ENCODE data around the gene SPATA2. TPM values are rescaled to one million over a fixed set of nuclear protein-coding genes. Genes with fewer than 3 reads are reported as not detected.

The SPATA2 gene
- total RNA-seq, 1 donor from 2014 or later: 2.0 TPM

DNA sequence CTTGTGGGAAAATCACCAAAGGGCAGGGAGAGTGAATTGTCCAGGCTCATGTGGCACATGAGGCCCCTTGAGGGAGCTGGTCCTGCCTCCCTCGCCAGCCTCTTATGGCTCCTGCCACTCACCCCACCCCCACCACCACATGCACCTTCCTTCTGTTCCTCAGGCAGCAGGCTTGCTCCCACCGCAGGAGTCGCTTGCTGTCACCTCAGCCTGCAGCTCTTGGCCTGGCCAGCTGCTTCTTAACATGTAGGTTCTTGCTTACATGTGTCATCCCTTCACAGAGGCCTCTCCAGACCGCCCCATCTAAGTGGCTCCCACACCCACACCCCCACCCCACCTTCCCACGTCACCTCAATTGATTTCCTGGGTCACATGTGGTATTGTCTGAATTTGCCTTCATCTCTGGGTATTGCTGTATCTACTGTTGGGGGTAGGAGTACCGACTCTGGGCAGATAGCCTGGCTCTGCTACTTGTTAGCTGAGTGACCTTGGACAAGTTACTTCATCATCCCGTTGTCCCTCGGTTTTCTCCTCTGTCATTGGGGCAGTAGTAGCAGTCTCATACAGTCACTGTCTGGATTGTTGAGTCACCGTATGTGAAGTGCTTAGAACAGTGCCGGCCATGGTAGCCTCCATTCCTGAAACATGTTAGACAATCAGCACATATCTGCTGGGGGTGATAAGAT is 61.0 kb downstream of the SPATA2 start:
- DNase-seq: no peak

DNA sequence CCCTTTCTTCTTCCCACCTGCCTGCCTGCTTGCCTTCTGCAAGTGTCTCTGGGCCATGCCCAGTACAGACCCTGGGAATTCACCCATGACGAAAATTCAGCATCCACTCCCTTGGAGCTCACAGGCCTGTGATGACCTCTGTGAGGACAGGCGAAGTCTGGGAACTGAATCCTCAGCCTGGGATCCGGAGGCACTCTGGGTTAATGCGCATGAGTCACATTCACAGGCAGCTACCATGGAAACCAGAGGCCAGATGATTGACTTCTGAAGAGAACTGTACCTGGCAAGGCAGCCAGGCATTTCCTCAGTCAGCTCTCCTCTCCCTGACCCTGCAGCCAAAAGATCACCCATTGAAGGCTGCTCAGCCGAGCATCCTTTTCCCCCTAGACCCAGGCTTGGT is 61.7 kb downstream of the SPATA2 start:
- no peak for DNase-seq

Small RNAs within 50 kb of the gene (small RNA-seq; reads per million reads assigned to genes)
- not detected for gene RF00017 (ENCODE audit: low replicate concordance)
- not detected for gene RF00019 (ENCODE audit: low replicate concordance)

Other genes starting within 250 kb of the SPATA2 start
- gene B4GALT5, start 201.7 kb downstream of the SPATA2 start, total RNA-seq: 16.2 TPM
- gene SLC9A8, start 102.7 kb downstream of the SPATA2 start, total RNA-seq: 4.8 TPM
- 36.4 TPM for gene RNF114, start 20.9 kb upstream of the SPATA2 start, total RNA-seq
- 0.59 TPM for gene SNAI1, start 67.5 kb upstream of the SPATA2 start, total RNA-seq
- gene UBE2V1, start 197.6 kb upstream of the SPATA2 start, total RNA-seq: 60.0 TPM
- gene PEDS1, start 238.2 kb upstream of the SPATA2 start, total RNA-seq: 7.1 TPM